CD8-positive, alpha-beta memory T cell (primary cell): Measurements from ENCODE around the gene BEND7. TPM values are rescaled to one million over a fixed set of nuclear protein-coding genes. Genes with fewer than 3 reads are reported as not detected.

ENCODE experiments used
- CTCF ChIA-PET: fragments of 350-600 bp; sonication (Branson Sonifier 250); formaldehyde crosslinking; loops from one replicate; lab custom pipeline; 2021; ENCODE audit warnings: antibody characterized with exemption; lab: Charles Lee
- POLR2A ChIA-PET: fragments of 350-600 bp; sonication (Branson Sonifier 250); formaldehyde crosslinking; loops from one replicate; lab custom pipeline; 2021; ENCODE audit warnings: antibody characterized with exemption; lab: Charles Lee
- DNase-seq, 5 donors: peaks; one replicate each; pipeline versions ENCODE4 v3.0.0 to v3.0.0-alpha.2; 2020 to 2022; ENCODE audit warnings: mixed read lengths in 1 of 5
- H3K27ac ChIP-seq: one replicate; pipeline ENCODE4 v1.7.0; 2013; ENCODE audit warnings: low read depth, mild to moderate bottlenecking, low read length, moderate library complexity
- H3K27me3 ChIP-seq: 2 replicates; pipeline ENCODE4 v1.7.0; 2013; ENCODE audit warnings: low read length, mild to moderate bottlenecking; ENCODE audit not compliant: insufficient read depth, poor library complexity, severe bottlenecking
- H3K36me3 ChIP-seq: 2 replicates; pipeline ENCODE4 v1.7.0; 2013; ENCODE audit warnings: mild to moderate bottlenecking, low read length, moderate library complexity; ENCODE audit not compliant: insufficient read depth
- H3K4me1 ChIP-seq: 2 replicates; pipeline ENCODE4 v1.7.0; 2013; ENCODE audit warnings: mild to moderate bottlenecking, low read length, moderate library complexity; ENCODE audit not compliant: insufficient read depth
- H3K4me3 ChIP-seq: 2 replicates; pipeline ENCODE4 v1.7.0; 2013; ENCODE audit warnings: mild to moderate bottlenecking, low read length
- H3K9me3 ChIP-seq: 2 replicates; pipeline ENCODE4 v1.7.0; 2013; ENCODE audit warnings: mild to moderate bottlenecking, low read length
- H3K27ac Mint-ChIP-seq, 8 donors: one replicate each; pipeline ENCODE4 v1.8.0; 2020 to 2021; ENCODE audit warnings: mixed read lengths in 8 of 8, mild to moderate bottlenecking in 6 of 8, inconsistent platforms in 3 of 8, moderate library complexity in 3 of 8
- H3K27me3 Mint-ChIP-seq, 2 donors: one replicate each; pipeline ENCODE4 v1.8.0; 2020 to 2021; ENCODE audit warnings: mixed read lengths in 2 of 2, mild to moderate bottlenecking in 1 of 2, moderate library complexity in 1 of 2
- H3K36me3 Mint-ChIP-seq, 3 donors: one replicate each; pipeline ENCODE4 v1.8.0; 2020 to 2021; ENCODE audit warnings: mixed read lengths in 3 of 3, inconsistent platforms in 1 of 3, mild to moderate bottlenecking in 1 of 3
- H3K4me1 Mint-ChIP-seq, 3 donors: one replicate each; pipeline ENCODE4 v1.8.0; 2020 to 2021; ENCODE audit warnings: mixed read lengths in 3 of 3, inconsistent platforms in 1 of 3, mild to moderate bottlenecking in 1 of 3
- H3K4me3 Mint-ChIP-seq, 7 donors: one replicate each; pipeline ENCODE4 v1.8.0; 2020 to 2021; ENCODE audit warnings: mixed read lengths in 7 of 7, mild to moderate bottlenecking in 6 of 7, moderate library complexity in 4 of 7, inconsistent platforms in 2 of 7
- H3K9me3 Mint-ChIP-seq, 5 donors: one replicate each; pipeline ENCODE4 v1.8.0; 2020 to 2022; ENCODE audit warnings: mixed read lengths in 5 of 5, mild to moderate bottlenecking in 3 of 5, moderate library complexity in 2 of 5, inconsistent platforms in 1 of 5
- polyA plus RNA-seq: library from polyadenylated mRNA; unstranded; fragments of 300-500 nt; fragmentation: Illumina TruSeq; gene quantifications from one replicate; pipeline ENCODE4 v1.2.3, GENCODE V29; 2021
- total RNA-seq, 2 experiments: library from RNA; stranded (reverse); gene quantifications; one replicate each; pipeline ENCODE4 v1.2.3, GENCODE V29; 2021

The BEND7 gene
- total and polyA plus RNA-seq, 3 experiments from 2014 or later: not detected

DNA sequence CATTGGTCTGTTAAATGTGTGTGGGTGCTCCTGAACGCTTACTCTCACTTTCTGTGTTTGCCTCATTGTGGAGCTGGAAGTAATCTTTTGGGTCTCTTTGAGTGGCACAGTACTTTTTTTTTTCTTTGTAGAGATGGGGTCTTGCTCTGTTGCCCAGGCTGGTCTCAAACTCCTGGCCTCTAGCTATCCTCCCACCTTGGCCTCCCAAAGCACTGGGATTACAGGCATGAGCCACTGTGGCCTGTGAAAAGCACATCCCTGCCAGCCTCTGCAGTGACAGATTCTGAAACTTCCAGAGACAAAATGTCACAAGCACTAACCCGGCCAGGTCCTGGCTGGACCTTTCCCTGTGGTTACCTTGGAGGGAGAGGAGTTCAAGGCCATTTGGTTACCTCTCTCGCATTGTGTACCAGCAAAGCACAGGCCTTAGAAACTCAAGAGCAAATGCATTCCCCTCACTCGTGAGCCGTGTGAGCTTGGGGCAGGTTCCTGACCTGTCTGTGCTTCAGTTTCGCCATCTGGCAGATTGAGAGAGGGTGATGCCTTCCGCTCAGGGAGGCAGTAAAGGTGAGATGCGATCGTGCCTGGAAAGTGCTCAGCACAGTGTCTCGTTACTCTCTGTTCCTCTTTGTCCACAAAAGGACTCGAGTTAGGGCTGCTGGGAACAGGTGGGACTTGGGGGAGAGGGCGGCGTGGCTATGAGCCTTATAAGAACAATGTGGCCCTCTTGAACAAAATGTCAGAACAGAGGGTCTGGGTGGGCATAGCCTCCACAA, 108.1 kb downstream of the BEND7 start:
- Histone ChIP-seq H3K4me1 (no peaks in the 10 kb centered on the region), H3K27ac (no peak overlapping the region), H3K27me3 (no peaks in the 10 kb centered on the region), H3K4me3 (no peak overlapping the region), H3K36me3 (no peaks in the 10 kb centered on the region), H3K9me3 (no peaks in the 10 kb centered on the region)
- H3K4me3 Mint-ChIP-seq: no peak overlapping the region
- H3K27me3 Mint-ChIP-seq: peaks cover 15 to 49% of the 10 kb centered on the region in 2 donors
- H3K4me1 Mint-ChIP-seq: no peaks in the 10 kb centered on the region
- no peak for DNase-seq
- H3K36me3 Mint-ChIP-seq: peaks cover 0 to 5% (median 0%) of the 10 kb centered on the region in 3 donors
- ChIA-PET POLR2A (no interaction called here), CTCF (no interaction called here)
- no peak overlapping the region for H3K27ac Mint-ChIP-seq
- H3K9me3 Mint-ChIP-seq: peaks cover 0 to 13% (median 5%) of the 10 kb centered on the region in 5 donors

DNA sequence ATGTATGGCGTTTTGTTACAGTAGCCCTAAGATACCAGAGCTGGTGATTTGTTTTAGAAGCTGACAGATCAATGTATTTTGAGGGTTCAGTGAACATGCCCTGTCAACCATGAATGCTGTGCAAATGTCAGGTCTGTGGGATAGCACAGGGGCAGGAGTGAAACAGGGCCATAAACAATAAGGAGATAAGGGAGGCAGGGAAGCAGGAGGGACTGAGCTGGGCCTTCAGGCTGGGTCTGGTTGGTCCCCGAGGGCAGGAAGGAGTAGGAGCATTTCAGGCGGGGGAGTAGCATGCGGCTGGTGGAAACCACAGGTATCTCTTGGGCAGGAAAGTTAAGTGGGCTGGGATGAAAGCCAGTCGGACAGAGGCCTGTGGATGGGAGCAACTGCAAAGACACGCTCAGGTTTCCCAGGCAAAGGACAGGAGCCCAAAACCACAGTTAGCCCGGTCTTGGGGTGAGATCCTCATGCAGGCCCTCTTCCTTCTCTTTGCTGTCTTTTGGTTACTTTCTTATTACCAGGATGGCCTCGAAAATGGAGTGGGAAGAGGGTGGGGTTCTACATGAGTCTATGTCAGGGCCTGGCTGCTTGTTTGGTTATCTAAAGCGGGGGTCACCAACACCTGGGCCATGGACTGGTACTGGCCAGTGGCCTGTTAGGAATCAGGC, 111.2 kb downstream of the BEND7 start:
- no peaks in the 10 kb centered on the region for H3K9me3 ChIP-seq
- no peaks in the 10 kb centered on the region for H3K36me3 Mint-ChIP-seq
- DNase-seq: no peak
- peaks cover 22 to 32% of the 10 kb centered on the region in 2 donors for H3K27me3 Mint-ChIP-seq
- ChIA-PET CTCF (no interaction called here), POLR2A (no interaction called here)
- no peaks in the 10 kb centered on the region for H3K27me3 ChIP-seq
- H3K4me3 Mint-ChIP-seq: no peak overlapping the region
- H3K36me3 ChIP-seq: no peaks in the 10 kb centered on the region
- H3K27ac Mint-ChIP-seq: no peak overlapping the region
- H3K4me3 ChIP-seq: no peak overlapping the region
- no peaks in the 10 kb centered on the region for H3K4me1 Mint-ChIP-seq
- peak overlapping the region; percentile 72 for H3K27ac ChIP-seq
- no peaks in the 10 kb centered on the region for H3K4me1 ChIP-seq
- H3K9me3 Mint-ChIP-seq: peaks cover 0 to 7% (median 3%) of the 10 kb centered on the region in 5 donors

- H3K4me3 Mint-ChIP-seq: no peak overlapping the region
- no peak overlapping the region for H3K27ac Mint-ChIP-seq
- Histone ChIP-seq H3K27ac (peak overlapping the region; percentile 72), H3K27me3 (no peaks in the 10 kb centered on the region), H3K9me3 (no peaks in the 10 kb centered on the region), H3K36me3 (no peaks in the 10 kb centered on the region), H3K4me3 (no peak overlapping the region), H3K4me1 (no peaks in the 10 kb centered on the region)
- CTCF ChIA-PET: no interaction called here
- DNase-seq: no peak
- H3K4me1 Mint-ChIP-seq: no peaks in the 10 kb centered on the region
- POLR2A ChIA-PET: no interaction called here
- H3K36me3 Mint-ChIP-seq: no peaks in the 10 kb centered on the region
- peaks cover 0 to 7% (median 3%) of the 10 kb centered on the region in 5 donors for H3K9me3 Mint-ChIP-seq
- H3K27me3 Mint-ChIP-seq: peaks cover 22 to 35% of the 10 kb centered on the region in 2 donors
Observed at GRCh38 chr10:13416760-13417159, 112.1 kb downstream of the BEND7 start.

GRCh38 chr10:13414855-13415254, 114.0 kb downstream of the BEND7 start:
- Mint-ChIP-seq H3K4me3 (no peak overlapping the region), H3K36me3 (no peaks in the 10 kb centered on the region), H3K27ac (no peak overlapping the region), H3K4me1 (no peaks in the 10 kb centered on the region), H3K27me3 (peaks cover 18 to 35% of the 10 kb centered on the region in 2 donors), H3K9me3 (peaks cover 0 to 7% (median 3%) of the 10 kb centered on the region in 5 donors)
- H3K36me3 ChIP-seq: no peaks in the 10 kb centered on the region
- no peak overlapping the region for H3K27ac ChIP-seq
- no peaks in the 10 kb centered on the region for H3K27me3 ChIP-seq
- ChIA-PET CTCF (interaction anchor here (1.0 to 1.4 kb wide), 2 partner anchors 9 to 25 kb away, joined by 3 read pairs; no protein-coding TSS in a partner anchor), POLR2A (no interaction called here)
- DNase-seq: no peak
- no peaks in the 10 kb centered on the region for H3K9me3 ChIP-seq
- no peaks in the 10 kb centered on the region for H3K4me1 ChIP-seq
- H3K4me3 ChIP-seq: no peak overlapping the region

- CTCF ChIA-PET: interaction anchor here (1.4 kb wide), 1 partner anchor 26 kb away, joined by 3 read pairs; no protein-coding TSS in a partner anchor
- Mint-ChIP-seq H3K27me3 (peaks cover 18 to 31% of the 10 kb centered on the region in 2 donors), H3K36me3 (no peaks in the 10 kb centered on the region), H3K4me1 (no peaks in the 10 kb centered on the region), H3K4me3 (no peak overlapping the region), H3K9me3 (peaks cover 0 to 7% (median 3%) of the 10 kb centered on the region in 5 donors), H3K27ac (no peak overlapping the region)
- no peaks in the 10 kb centered on the region for H3K9me3 ChIP-seq
- H3K27ac ChIP-seq: no peak overlapping the region
- POLR2A ChIA-PET: no interaction called here
- H3K27me3 ChIP-seq: no peaks in the 10 kb centered on the region
- no peaks in the 10 kb centered on the region for H3K36me3 ChIP-seq
- H3K4me1 ChIP-seq: no peaks in the 10 kb centered on the region
- DNase-seq: no peak
- H3K4me3 ChIP-seq: no peak overlapping the region
Observed at GRCh38 chr10:13414137-13414536, 114.7 kb downstream of the BEND7 start.

DNA sequence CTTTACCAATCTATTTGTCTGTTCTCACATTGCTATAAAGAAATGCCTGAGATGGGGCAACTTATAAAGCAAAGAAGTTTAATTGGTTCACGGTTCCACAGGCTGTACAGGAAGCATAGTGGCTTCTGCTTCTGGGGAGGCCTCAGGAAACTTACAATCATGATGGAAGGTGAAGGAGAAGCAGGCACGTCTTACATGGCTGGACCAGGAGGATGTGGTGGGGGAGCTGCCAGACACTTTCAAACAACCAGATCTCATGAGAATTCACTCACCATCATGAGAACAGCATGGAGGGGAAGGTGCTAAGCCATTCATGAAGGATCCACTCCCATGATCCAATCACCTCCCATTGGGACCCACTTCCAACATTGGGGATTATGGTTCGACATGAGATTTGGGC, 115.9 kb downstream of the BEND7 start:
- H3K4me1 ChIP-seq: no peaks in the 10 kb centered on the region
- ChIA-PET POLR2A (no interaction called here), CTCF (no interaction called here)

GRCh38 chr10:13404791-13405190, 124.0 kb downstream of the BEND7 start:
- no peaks in the 10 kb centered on the region for H3K27me3 ChIP-seq
- H3K9me3 Mint-ChIP-seq: no peaks in the 10 kb centered on the region
- H3K27me3 Mint-ChIP-seq: peaks cover 15 to 41% of the 10 kb centered on the region in 2 donors
- no peak overlapping the region for H3K4me3 ChIP-seq
- H3K9me3 ChIP-seq: no peaks in the 10 kb centered on the region
- H3K27ac ChIP-seq: no peak overlapping the region
- ChIA-PET POLR2A (no interaction called here), CTCF (no interaction called here)
- no peak overlapping the region for H3K4me3 Mint-ChIP-seq
- no peaks in the 10 kb centered on the region for H3K36me3 ChIP-seq
- H3K27ac Mint-ChIP-seq: no peak overlapping the region
- no peaks in the 10 kb centered on the region for H3K36me3 Mint-ChIP-seq
- no peaks in the 10 kb centered on the region for H3K4me1 Mint-ChIP-seq
- H3K4me1 ChIP-seq: no peaks in the 10 kb centered on the region
- DNase-seq: no peak

More for the DNA sequence above, 115.9 kb downstream of the BEND7 start:
- H3K36me3 ChIP-seq: no peaks in the 10 kb centered on the region
- H3K4me1 Mint-ChIP-seq: no peaks in the 10 kb centered on the region
- H3K27ac Mint-ChIP-seq: no peak overlapping the region
- no peak overlapping the region for H3K4me3 ChIP-seq
- no peak overlapping the region for H3K27ac ChIP-seq
- H3K27me3 Mint-ChIP-seq: peaks cover 19 to 36% of the 10 kb centered on the region in 2 donors
- no peaks in the 10 kb centered on the region for H3K27me3 ChIP-seq
- DNase-seq: no peak
- H3K9me3 Mint-ChIP-seq: peaks cover 0 to 7% (median 3%) of the 10 kb centered on the region in 5 donors
- H3K36me3 Mint-ChIP-seq: no peaks in the 10 kb centered on the region
- no peaks in the 10 kb centered on the region for H3K9me3 ChIP-seq
- no peak overlapping the region for H3K4me3 Mint-ChIP-seq

DNA sequence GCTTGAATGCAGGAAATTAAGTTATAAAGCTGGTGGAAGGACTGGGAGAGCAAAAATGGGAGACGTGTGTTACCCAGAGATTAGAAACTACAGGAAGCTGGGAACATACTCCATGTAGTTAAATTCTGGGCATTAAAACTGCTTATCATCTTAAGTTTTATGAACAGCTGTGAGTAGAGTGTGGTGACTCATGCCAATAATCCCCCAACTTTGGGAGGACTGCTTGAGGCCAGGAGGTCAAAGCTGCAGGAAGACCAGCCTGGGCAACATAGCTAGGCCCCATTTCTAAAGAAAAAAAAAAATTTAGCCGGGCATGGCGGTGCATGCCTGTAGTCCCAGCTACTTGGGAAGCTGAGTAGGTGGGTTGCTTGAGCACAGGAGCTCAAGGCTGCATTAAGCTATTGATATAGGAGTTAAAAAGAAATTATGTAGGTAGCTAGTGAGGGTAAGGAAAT, 124.5 kb downstream of the BEND7 start:
- no peaks in the 10 kb centered on the region for H3K36me3 Mint-ChIP-seq
- H3K4me3 Mint-ChIP-seq: no peak overlapping the region
- no peaks in the 10 kb centered on the region for H3K9me3 ChIP-seq
- ChIA-PET CTCF (no interaction called here), POLR2A (no interaction called here)
- peak overlapping the region in 1 of 8 donors; percentile 38 for H3K27ac Mint-ChIP-seq
- DNase-seq: no peak
- H3K36me3 ChIP-seq: no peaks in the 10 kb centered on the region
- H3K9me3 Mint-ChIP-seq: no peaks in the 10 kb centered on the region
- peaks cover 15 to 41% of the 10 kb centered on the region in 2 donors for H3K27me3 Mint-ChIP-seq
- no peaks in the 10 kb centered on the region for H3K4me1 ChIP-seq
- H3K4me1 Mint-ChIP-seq: no peaks in the 10 kb centered on the region
- H3K4me3 ChIP-seq: no peak overlapping the region
- H3K27me3 ChIP-seq: no peaks in the 10 kb centered on the region
- peak overlapping the region; percentile 57 for H3K27ac ChIP-seq
